Measurements from ENCODE around the gene SLC9A1. TPM values are rescaled to one million over a fixed set of nuclear protein-coding genes. Genes with fewer than 3 reads are reported as not detected.

SLC9A1 gene
- total and polyA plus RNA-seq, 2 of the 8 experiments (the other 6 are each of a cell fraction or from before 2014, with no cell fraction given) = 11.3 to 25.1 TPM

- TF ChIP-seq SIRT6 (IDR thresholded peaks at IDR 0.05; ENCODE audit: low read length) (no peak), MAX (IDR thresholded peaks at IDR 0.05) (no peak), POLR2AphosphoS5 (IDR thresholded peaks at IDR 0.05; ENCODE audit: low read depth, low read length) (no peak), CTBP2 (IDR thresholded peaks at IDR 0.05; ENCODE audit: borderline replicate concordance, insufficient read depth, insufficient read length, low read length) (no peak), HDAC2 (IDR thresholded peaks at IDR 0.05; ENCODE audit: borderline replicate concordance in 1 of 2, low read depth in 2 of 2, low read length in 2 of 2) (no peak), KDM5A (IDR thresholded peaks at IDR 0.05; ENCODE audit: low read length) (no peak), RFX5 (IDR thresholded peaks at IDR 0.05; ENCODE audit: borderline replicate concordance, low read depth, low read length) (no peak)
- no peaks in the 10 kb centered on the region for H3K79me2 ChIP-seq (ENCODE audit: control insufficient read depth in 1 of 2, insufficient read depth in 2 of 2, low read length in 2 of 2)
- WGBS, 2 experiments (ENCODE audit: extremely low coverage in 1 of 2, insufficient coverage in 1 of 2, insufficient read length in 1 of 2, insufficient replicate concordance in 2 of 2, low coverage in 1 of 2, low lambda C conversion rate in 2 of 2, missing lambda C conversion rate in 1 of 2) = 85% methylated on average over 11 of the region's 11 CpGs; no CpG with 5 or more reads in 1 of the 2 experiments
- H3K18ac ChIP-seq (ENCODE audit: extremely low read depth, low read length) = no peak overlapping the region
- no peak overlapping the region for H3K56ac ChIP-seq (replicated peaks; ENCODE audit: insufficient read length, low read depth, low read length)
- H3K4me1 ChIP-seq (replicated peaks in 1 of 4; ENCODE audit: control insufficient read depth in 3 of 4, insufficient read depth in 4 of 4, low read length in 3 of 4) = peaks cover 0 to 21% (median 14%) of the 10 kb centered on the region in 4 experiments; a peak in 6 of 7 replicates
- no peak overlapping the region; the same call in 1 of the 2 replicates for H3K27ac ChIP-seq (ENCODE audit: low read depth, low read length)
- no peaks in the 10 kb centered on the region for H4K20me1 ChIP-seq (replicated peaks in 1 of 2; ENCODE audit: control insufficient read depth in 1 of 2, insufficient read depth in 2 of 2, low read length in 2 of 2)
- H3K79me1 ChIP-seq (ENCODE audit: low read depth, low read length) = no peaks in the 10 kb centered on the region
- POLR2A ChIA-PET (ENCODE audit: partially characterized antibody) = interaction anchor here (0.8 to 5.0 kb wide), 9 partner anchors 8 to 253 kb away, joined by 3 to 33 read pairs (median 5); partner anchors contain the start of gene TENT5B
- no peak overlapping the region for H3K4me2 ChIP-seq (ENCODE audit: insufficient read depth in 1 of 2, low read depth in 2 of 2, low read length in 2 of 2)
- no peak overlapping the region for H4K5ac ChIP-seq (ENCODE audit: insufficient read length, low read depth, low read length)
- H2BK20ac ChIP-seq (ENCODE audit: low read length) = no peak overlapping the region
- peak overlapping the region; percentile 60; the same call in 1 of the 2 replicates for H2BK5ac ChIP-seq (ENCODE audit: low read depth, low read length)
- H2BK120ac ChIP-seq (replicated peaks; ENCODE audit: low read depth, low read length) = no peak overlapping the region
- peak overlapping the region; percentile 7; the same call in 1 of the 2 replicates for H4K8ac ChIP-seq (ENCODE audit: extremely low read depth, insufficient read depth, low read length)
- DNase-seq (ENCODE audit: low read depth in 1 of 2, low spot score in 2 of 2) (no peak), FAIRE-seq (no peak)
- peak overlapping the region; percentile 81; the same call in 1 of the 2 replicates for H2BK15ac ChIP-seq (ENCODE audit: low read length)
- H3K4me3 ChIP-seq (ENCODE audit: extremely low read depth in 1 of 4, insufficient read depth in 2 of 4, low read depth in 3 of 4, low read length in 4 of 4) = no peak overlapping the region
- no peak overlapping the region for H3K4ac ChIP-seq (replicated peaks; ENCODE audit: insufficient read length, low read depth, low read length)
- peak overlapping the region; percentile 53; the same call in 1 of the 2 replicates for H2BK12ac ChIP-seq (ENCODE audit: low read depth, low read length)
- CTCF ChIA-PET (ENCODE audit: partially characterized antibody) = interaction anchor here (0.7 to 19.3 kb wide), 22 partner anchors 8 to 233 kb away, joined by 3 to 790 read pairs (median 6); no protein-coding TSS in a partner anchor
- H4K91ac ChIP-seq (replicated peaks; ENCODE audit: insufficient read length, low read length) = no peak overlapping the region
- H2AK5ac ChIP-seq (ENCODE audit: low read depth, low read length) = no peak overlapping the region
- no peak overlapping the region for H3K23ac ChIP-seq (ENCODE audit: insufficient read length)
- H3K9ac ChIP-seq (replicated peaks in 1 of 4; ENCODE audit: extremely low read depth in 1 of 4, low read depth in 3 of 4, low read length in 3 of 4) = no peak overlapping the region
- H3K36me3 ChIP-seq (ENCODE audit: control insufficient read depth in 2 of 4, insufficient read depth in 4 of 4, low read length in 3 of 4) = peaks cover 0 to 5% (median 0%) of the 10 kb centered on the region in 4 experiments; a peak in 3 of 8 replicates
- no peaks in the 10 kb centered on the region for H3K23me2 ChIP-seq (ENCODE audit: low read depth, low read length)
- H2AFZ ChIP-seq (ENCODE audit: low read length) = no peak overlapping the region
- no peaks in the 10 kb centered on the region for H3K9me3 ChIP-seq (ENCODE audit: insufficient read depth in 2 of 2, low read depth in 1 of 2, low read length in 1 of 2)
- H3K14ac ChIP-seq (ENCODE audit: insufficient read length) = no peak overlapping the region
- H3K27me3 ChIP-seq (replicated peaks in 1 of 4; ENCODE audit: control insufficient read depth in 3 of 4, extremely low read depth in 1 of 4, insufficient read depth in 3 of 4, low read length in 3 of 4) = no peaks in the 10 kb centered on the region
Observed at GRCh38 chr1:27101054-27101491, 53.9 kb downstream of the SLC9A1 start.

Data from H1 (cell line).